Endothelial cell of umbilical vein (primary cell): ENCODE measurements around the gene PLXNB2. TPM values are rescaled to one million over a fixed set of nuclear protein-coding genes. Genes with fewer than 3 reads are reported as not detected.

Experiments
- BruUV-seq: library from RNA; stranded (reverse); fragments of 400-500 nt; replicated peaks from 2 replicates; lab custom pipeline; 2021; lab: Mats Ljungman, UMichigan
- CTCF ChIA-PET: fragments of 300-600, 350-600 bp; sonication (Branson Sonifier 250); formaldehyde crosslinking; loops from one replicate; lab custom pipeline; 2021; ENCODE audit warnings: antibody characterized with exemption, inconsistent platforms; lab: Charles Lee
- POLR2A ChIA-PET: fragments of 300-600, 350-600 bp; sonication (Branson Sonifier 250); formaldehyde crosslinking; loops from one replicate; lab custom pipeline; 2021; ENCODE audit warnings: antibody characterized with exemption, inconsistent platforms; lab: Charles Lee
- DNase-seq: peaks from one replicate; pipeline ENCODE4 v3.0.0-alpha.2; 2011; ENCODE audit warnings: low read depth, low spot score
- FAIRE-seq: peaks from 2 replicates; lab custom pipeline; 2011; peaks lifted over from hg19 to GRCh38; lab: Jason Lieb, UNC
- H2AFZ ChIP-seq: 2 replicates; pipeline ENCODE4 v1.6.0; 2012; ENCODE audit warnings: low read depth, low read length, control low read depth, inconsistent platforms
- H3K27ac ChIP-seq: 2 replicates; pipeline ENCODE4 v1.5.1; 2011; ENCODE audit warnings: low read depth, mild to moderate bottlenecking, control low read depth, low read length, moderate library complexity; ENCODE audit not compliant: insufficient read depth
- H3K27me3 ChIP-seq, 2 experiments: 2 replicates each; pipeline versions ENCODE4 v1.6.0 to v1.6.1; 2011; ENCODE audit warnings: low read length in 2 of 2, mixed read lengths in 1 of 2; ENCODE audit not compliant: control insufficient read depth in 2 of 2, insufficient read depth in 2 of 2
- H3K36me3 ChIP-seq, 2 experiments: 2 replicates in 1 of 2; 3 replicates in 1 of 2; pipeline ENCODE4 v1.5.1; 2011; ENCODE audit warnings: low read length in 2 of 2, mild to moderate bottlenecking in 1 of 2, moderate library complexity in 1 of 2; ENCODE audit not compliant: control insufficient read depth in 2 of 2, insufficient read depth in 2 of 2; ENCODE audit errors: extremely low read depth in 1 of 2
- H3K4me1 ChIP-seq: 3 replicates; pipeline ENCODE4 v1.5.1; 2011; ENCODE audit warnings: mild to moderate bottlenecking, low read length; ENCODE audit not compliant: control insufficient read depth, insufficient read depth; ENCODE audit errors: extremely low read depth
- H3K4me2 ChIP-seq: 2 replicates; pipeline ENCODE4 v1.6.1; 2011; ENCODE audit warnings: low read length, control low read depth, mixed read lengths; ENCODE audit not compliant: insufficient read depth
- H3K4me3 ChIP-seq, 3 experiments: fragments of 200-600 bp in 1 of 3; sonication (generic), shearing (Covaris generic) in 1 of 3; replicated peaks in 1 of 3; 2 replicates each; pipeline ENCODE4 v1.5.1; 2011 to 2016; ENCODE audit warnings: control low read depth in 3 of 3, low read length in 3 of 3, mild to moderate bottlenecking in 2 of 3, inconsistent platforms in 1 of 3, low read depth in 1 of 3, moderate library complexity in 1 of 3; ENCODE audit not compliant: insufficient read depth in 1 of 3
- H3K79me2 ChIP-seq: 2 replicates; pipeline ENCODE4 v1.6.0; 2012; ENCODE audit warnings: low read length, inconsistent platforms; ENCODE audit not compliant: control insufficient read depth, insufficient read depth
- H3K9ac ChIP-seq: replicated peaks from 2 replicates; pipeline ENCODE3; 2011; ENCODE audit warnings: low read length, control low read depth; ENCODE audit not compliant: insufficient read depth; ENCODE audit errors: extremely low read depth
- H3K9me1 ChIP-seq: replicated peaks from 3 replicates; pipeline ENCODE4 v1.6.0; 2011; ENCODE audit warnings: mild to moderate bottlenecking, low read length; ENCODE audit not compliant: control insufficient read depth, insufficient read depth; ENCODE audit errors: extremely low read depth
- H3K9me3 ChIP-seq: replicated peaks from 2 replicates; pipeline ENCODE4 v1.5.1; 2012; ENCODE audit warnings: low read length, inconsistent platforms; ENCODE audit not compliant: control insufficient read depth, insufficient read depth
- H4K20me1 ChIP-seq: replicated peaks from 2 replicates; pipeline ENCODE3; 2011; ENCODE audit warnings: mild to moderate bottlenecking, low read length; ENCODE audit not compliant: control insufficient read depth, insufficient read depth; ENCODE audit errors: extremely low read depth
- EZH2 ChIP-seq: IDR thresholded peaks from 2 replicates; pipeline ENCODE4 v1.6.1; 2012; ENCODE audit warnings: borderline replicate concordance, low read depth, mild to moderate bottlenecking, moderate library complexity, low read length, inconsistent platforms; ENCODE audit not compliant: severe bottlenecking
- FOS ChIP-seq: IDR thresholded peaks from 2 replicates; pipeline ENCODE4 v1.6.1; 2011; ENCODE audit warnings: mild to moderate bottlenecking, low read length, moderate library complexity, borderline replicate concordance; ENCODE audit not compliant: insufficient read depth
- GATA2 ChIP-seq: IDR thresholded peaks from 2 replicates; pipeline ENCODE4 v1.7.0; 2011; ENCODE audit warnings: low read depth, mild to moderate bottlenecking, moderate library complexity, mixed read lengths, low read length; ENCODE audit not compliant: insufficient read length, insufficient read depth
- JUN ChIP-seq: IDR thresholded peaks from 2 replicates; pipeline ENCODE4 v1.6.1; 2011; ENCODE audit warnings: borderline replicate concordance, low read depth; ENCODE audit not compliant: insufficient read length, insufficient read depth
- MYC ChIP-seq: IDR thresholded peaks from one replicate; pipeline ENCODE4 v1.6.1; 2011; ENCODE audit warnings: mild to moderate bottlenecking, low read depth, low read length
- POLR2A ChIP-seq: IDR thresholded peaks from 2 replicates; pipeline ENCODE4 v1.6.1; 2012; ENCODE audit warnings: low read depth, mild to moderate bottlenecking, control low read depth, low read length
- POLR2AphosphoS5 ChIP-seq: IDR thresholded peaks from 2 replicates; pipeline ENCODE4 v1.6.1; 2012; ENCODE audit warnings: low read depth, mild to moderate bottlenecking, control low read depth, low read length, moderate library complexity; ENCODE audit not compliant: insufficient read depth
- dilution Hi-C: fragments of 300-500 bp; cut with MboI; formaldehyde crosslinking; loops from one replicate; pipeline ENCODE4 v1.15.0; 2019; ENCODE audit warnings: low sequenced_read_pairs; ENCODE audit not compliant: extremely low pct_ligation_motif_present
- intact Hi-C: fragments of 100-400 bp; cut with micrococcal nuclease; formaldehyde crosslinking; loops from one replicate; pipeline ENCODE4 v1.10.0; 2022
- polyA plus RNA-seq, 4 experiments: library from polyadenylated mRNA; depleted of rRNA in 3 of 4; stranded (reverse) in 3 of 4; unstranded in 1 of 4; fragments of >200 nt; gene quantifications; 2 replicates each; pipeline versions ENCODE4 v1.2.1 to v1.2.3, GENCODE V29; 2011 to 2012; ENCODE audit warnings: missing spikeins in 1 of 4
- total RNA-seq: library from RNA; stranded (reverse); gene quantifications from 2 replicates; pipeline ENCODE4 v1.2.3, GENCODE V29; 2021
- TF ChIP-seq, protein P1 (sequence below): IDR thresholded peaks from 2 replicates; pipeline ENCODE4 v1.6.1; 2011; ENCODE audit not compliant: insufficient read depth, insufficient read length
- TF ChIP-seq, protein P2 (sequence below), 2 donors: IDR thresholded peaks; 1 replicate in 1 of 2; 2 replicates in 1 of 2; pipeline ENCODE4 v1.5.1; 2011; ENCODE audit warnings: low read length in 2 of 2, mild to moderate bottlenecking in 2 of 2, moderate library complexity in 2 of 2, control low read depth in 1 of 2, inconsistent platforms in 1 of 2, low read depth in 1 of 2; ENCODE audit not compliant: insufficient read depth in 1 of 2; ENCODE audit errors: extremely low read depth in 1 of 2

Gene PLXNB2
- total and polyA plus RNA-seq, 2 donors (not counting 3 experiments of a cell fraction or from before 2014, with no cell fraction given), result 82.3 to 139 TPM

DNA sequence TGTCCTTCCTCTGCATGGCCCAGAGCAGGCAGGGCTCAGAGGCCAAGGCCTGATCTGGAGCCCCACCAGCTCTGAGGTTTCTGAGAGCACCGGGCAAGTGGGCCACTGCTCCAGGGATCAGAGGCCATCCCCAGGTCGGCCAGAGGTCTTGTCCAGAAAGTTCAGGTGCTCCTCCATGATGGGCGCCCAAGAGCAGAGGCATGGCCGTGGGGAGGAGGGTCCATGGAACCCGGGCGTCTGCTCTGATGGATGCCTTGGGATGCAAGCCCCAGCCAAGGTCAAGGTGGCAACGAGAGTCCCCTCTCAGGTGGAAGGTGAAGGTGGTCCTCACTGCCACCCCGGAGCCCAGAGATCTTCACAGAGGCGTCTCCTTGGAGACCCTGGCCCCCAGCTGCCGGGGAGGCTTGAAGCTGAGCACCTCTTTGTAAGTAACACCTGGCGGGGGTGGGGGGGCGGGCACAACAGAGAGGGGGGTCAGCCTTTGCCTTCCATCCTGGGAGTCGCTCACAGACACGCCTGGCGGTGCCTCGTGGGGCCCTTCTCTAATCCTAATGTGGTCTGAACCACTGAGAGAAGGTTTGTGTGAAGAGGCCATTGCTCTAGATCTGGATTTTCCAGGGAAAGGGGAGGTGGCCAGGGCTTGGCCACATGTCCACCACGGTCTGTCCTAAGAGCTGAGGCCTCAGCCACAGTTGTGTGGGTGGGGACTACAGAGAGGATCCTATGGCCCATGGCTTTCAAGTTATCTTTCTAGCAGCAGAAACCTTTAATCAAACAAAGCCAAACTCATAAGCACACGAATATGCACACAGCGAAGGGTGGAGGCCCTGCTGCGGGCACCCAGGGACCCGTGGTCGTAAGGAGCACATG is 54.2 kb downstream of the PLXNB2 start:
- ChIA-PET POLR2A (no interaction called here), CTCF (interaction anchor here (0.7 to 4.2 kb wide), 22 partner anchors 9 to 273 kb away, joined by 3 to 60 read pairs (median 5); partner anchors contain the start of genes DENND6B, MAPK11, MAPK12 and SCO2)
- Histone ChIP-seq H3K27me3 (no peaks in the 10 kb centered on the region), H3K79me2 (peaks cover 2% of the 10 kb centered on the region), H3K4me2 (no peak overlapping the region), H3K27ac (no peak overlapping the region), H3K9me3 (no peaks in the 10 kb centered on the region), H3K4me1 (peaks cover 11% of the 10 kb centered on the region), H2AFZ (no peak overlapping the region), H3K9me1 (no peaks in the 10 kb centered on the region), H3K36me3 (peaks cover 0 to 36% of the 10 kb centered on the region in 2 experiments), H3K4me3 (no peak overlapping the region), H3K9ac (no peak overlapping the region), H4K20me1 (no peaks in the 10 kb centered on the region)
- DNase-seq, result no peak
- intact Hi-C loops (no loop called here), dilution Hi-C loops (no loop called here)
- BruUV-seq, result no TSS peak
- no peak for FAIRE-seq
- TF ChIP-seq, protein P1, sequence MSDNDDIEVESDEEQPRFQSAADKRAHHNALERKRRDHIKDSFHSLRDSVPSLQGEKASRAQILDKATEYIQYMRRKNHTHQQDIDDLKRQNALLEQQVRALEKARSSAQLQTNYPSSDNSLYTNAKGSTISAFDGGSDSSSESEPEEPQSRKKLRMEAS, result no peak
- no peak for TF ChIP-seq JUN
- TF ChIP-seq POLR2AphosphoS5, result no peak
- TF ChIP-seq MYC, result no peak
- no peak for TF ChIP-seq POLR2A
- TF ChIP-seq, protein P2, sequence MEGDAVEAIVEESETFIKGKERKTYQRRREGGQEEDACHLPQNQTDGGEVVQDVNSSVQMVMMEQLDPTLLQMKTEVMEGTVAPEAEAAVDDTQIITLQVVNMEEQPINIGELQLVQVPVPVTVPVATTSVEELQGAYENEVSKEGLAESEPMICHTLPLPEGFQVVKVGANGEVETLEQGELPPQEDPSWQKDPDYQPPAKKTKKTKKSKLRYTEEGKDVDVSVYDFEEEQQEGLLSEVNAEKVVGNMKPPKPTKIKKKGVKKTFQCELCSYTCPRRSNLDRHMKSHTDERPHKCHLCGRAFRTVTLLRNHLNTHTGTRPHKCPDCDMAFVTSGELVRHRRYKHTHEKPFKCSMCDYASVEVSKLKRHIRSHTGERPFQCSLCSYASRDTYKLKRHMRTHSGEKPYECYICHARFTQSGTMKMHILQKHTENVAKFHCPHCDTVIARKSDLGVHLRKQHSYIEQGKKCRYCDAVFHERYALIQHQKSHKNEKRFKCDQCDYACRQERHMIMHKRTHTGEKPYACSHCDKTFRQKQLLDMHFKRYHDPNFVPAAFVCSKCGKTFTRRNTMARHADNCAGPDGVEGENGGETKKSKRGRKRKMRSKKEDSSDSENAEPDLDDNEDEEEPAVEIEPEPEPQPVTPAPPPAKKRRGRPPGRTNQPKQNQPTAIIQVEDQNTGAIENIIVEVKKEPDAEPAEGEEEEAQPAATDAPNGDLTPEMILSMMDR (IDR thresholded peaks at IDR 0.05; ENCODE audit: extremely low read depth in 1 of 2, insufficient read depth in 1 of 2, low read depth in 1 of 2, low read length in 2 of 2), result no peak
- TF ChIP-seq GATA2, result no peak
- no peak for TF ChIP-seq FOS
- TF ChIP-seq EZH2, result no peak
